Stomach (tissue), 9 donors: ENCODE data around the gene NUDT16L1. TPM values are rescaled to one million over a fixed set of nuclear protein-coding genes. Genes with fewer than 3 reads are reported as not detected.

Source experiments
- DNase-seq, 2 donors: peaks; one replicate each; pipeline versions ENCODE4 v3.0.0 to v3.0.0-alpha.2; 2013 to 2019
- H3K27ac ChIP-seq, 5 donors: fragments of 200-600 bp in 4 of 5; sonication (generic) in 4 of 5; one replicate each; pipeline ENCODE4 v1.5.1; 2013 to 2019; ENCODE audit warnings: mild to moderate bottlenecking in 1 of 5, moderate library complexity in 1 of 5
- H3K27me3 ChIP-seq, 3 donors: fragments of 200-600 bp; sonication (generic); one replicate each; pipeline ENCODE4 v1.5.1; 2017 to 2019; ENCODE audit warnings: mixed run types in 1 of 3
- H3K36me3 ChIP-seq, 4 donors: fragments of 200-600 bp; sonication (generic); 1 replicate in 3 of 4; 2 replicates in 1 of 4; pipeline ENCODE4 v1.5.1; 2016 to 2019
- H3K4me1 ChIP-seq, 4 donors: fragments of 200-600 bp; sonication (generic); one replicate each; pipeline ENCODE4 v1.5.1; 2016 to 2019
- H3K4me3 ChIP-seq, 4 donors: fragments of 200-600 bp; sonication (generic) in 3 of 4; one replicate each; pipeline ENCODE4 v1.5.1; 2016 to 2019; ENCODE audit warnings: mild to moderate bottlenecking in 1 of 4
- H3K9me3 ChIP-seq, 4 donors: fragments of 200-600 bp; sonication (generic); one replicate each; pipeline ENCODE4 v1.5.1; 2016 to 2019
- EP300 ChIP-seq: sonication (generic); formaldehyde crosslinking; IDR thresholded peaks from one replicate; pipeline ENCODE4 v1.6.1; 2017; ENCODE audit warnings: antibody characterized with exemption
- POLR2A ChIP-seq, 4 donors: fragments of 450-650 bp; IDR thresholded peaks; one replicate each; pipeline ENCODE4 v1.6.1; 2016; ENCODE audit warnings: antibody characterized with exemption in 4 of 4, control low read depth in 2 of 4, mild to moderate bottlenecking in 1 of 4, moderate library complexity in 1 of 4
- POLR2AphosphoS5 ChIP-seq, 3 donors: sonication (generic); formaldehyde crosslinking; IDR thresholded peaks; one replicate each; pipeline ENCODE4 v1.6.1; 2016; ENCODE audit warnings: antibody characterized with exemption in 3 of 3
- WGBS, 5 donors: extraction: QIAGEN DNeasy Blood & Tissue Kit in 3 of 5; methylation state at CpG; one replicate each; pipeline versions ENCODE4 v1.1.5 to v1.1.7; 2013 to 2018; 5-methylcytosine and 5-hydroxymethylcytosine counted together
- intact Hi-C: fragments of 100-400 bp; cut with DNase I; formaldehyde crosslinking; loops from one replicate; pipeline ENCODE4 v1.15.1; 2023; ENCODE audit warnings: low total_unique reads
- polyA plus RNA-seq, 3 donors: library from polyadenylated mRNA; stranded (reverse); fragments of 200-250 nt; gene quantifications; one replicate each; pipeline ENCODE4 v1.2.3, GENCODE V29; 2013
- total RNA-seq, 5 donors: library from RNA; depleted of rRNA; stranded (reverse); fragments of >200 nt; gene quantifications; one replicate each; pipeline versions ENCODE4 v1.1.0 to v1.2.3, GENCODE V29; 2014 to 2016
- TF ChIP-seq, protein P1 (sequence below), 7 experiments: fragments of 450-650 bp in 4 of 7; fragments of 200-600 bp in 3 of 7; sonication (generic) in 3 of 7; IDR thresholded peaks; one replicate each; pipeline ENCODE4 v1.5.1; 2016 to 2019; ENCODE audit warnings: antibody characterized with exemption in 7 of 7, control low read depth in 2 of 7, mild to moderate bottlenecking in 1 of 7
- donor health status: healthy with polysubstance abuse.
- donor health status: Bipolar disorder and iron deficiency.
- donor health status: healthy.

Gene NUDT16L1
- total and polyA plus RNA-seq, 8 donors, result 3.5 to 48.2 (median 35.3) TPM

- intact Hi-C loops, result no loop called here
- no peaks in the 10 kb centered on the region for H3K27me3 ChIP-seq
- peaks cover 18 to 95% (median 85%) of the 10 kb centered on the region in 4 donors for H3K36me3 ChIP-seq
- H3K4me3 ChIP-seq, result no peak overlapping the region
- 90 to 98% (median 92%) methylated on average over 8 to 9 of the region's 9 CpGs for WGBS, 5 donors
- peaks cover 30 to 66% (median 40%) of the 10 kb centered on the region in 4 donors for H3K4me1 ChIP-seq
- TF ChIP-seq, protein P1, sequence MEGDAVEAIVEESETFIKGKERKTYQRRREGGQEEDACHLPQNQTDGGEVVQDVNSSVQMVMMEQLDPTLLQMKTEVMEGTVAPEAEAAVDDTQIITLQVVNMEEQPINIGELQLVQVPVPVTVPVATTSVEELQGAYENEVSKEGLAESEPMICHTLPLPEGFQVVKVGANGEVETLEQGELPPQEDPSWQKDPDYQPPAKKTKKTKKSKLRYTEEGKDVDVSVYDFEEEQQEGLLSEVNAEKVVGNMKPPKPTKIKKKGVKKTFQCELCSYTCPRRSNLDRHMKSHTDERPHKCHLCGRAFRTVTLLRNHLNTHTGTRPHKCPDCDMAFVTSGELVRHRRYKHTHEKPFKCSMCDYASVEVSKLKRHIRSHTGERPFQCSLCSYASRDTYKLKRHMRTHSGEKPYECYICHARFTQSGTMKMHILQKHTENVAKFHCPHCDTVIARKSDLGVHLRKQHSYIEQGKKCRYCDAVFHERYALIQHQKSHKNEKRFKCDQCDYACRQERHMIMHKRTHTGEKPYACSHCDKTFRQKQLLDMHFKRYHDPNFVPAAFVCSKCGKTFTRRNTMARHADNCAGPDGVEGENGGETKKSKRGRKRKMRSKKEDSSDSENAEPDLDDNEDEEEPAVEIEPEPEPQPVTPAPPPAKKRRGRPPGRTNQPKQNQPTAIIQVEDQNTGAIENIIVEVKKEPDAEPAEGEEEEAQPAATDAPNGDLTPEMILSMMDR (IDR thresholded peaks at IDR 0.05), result no peak
- TF ChIP-seq POLR2A (IDR thresholded peaks at IDR 0.05), result no peak
- no peak for TF ChIP-seq POLR2AphosphoS5 (IDR thresholded peaks at IDR 0.05)
- TF ChIP-seq EP300, result no peak
- no peaks in the 10 kb centered on the region for H3K9me3 ChIP-seq
- DNase-seq, result no peak
- peak overlapping the region in 2 of 5 donors; percentile 85 to 90 for H3K27ac ChIP-seq
These were observed 15.4 kb upstream of the NUDT16L1 start for GRCh38 chr16:4677994-4678393.

- Histone ChIP-seq H3K27ac (peak overlapping the region; percentile 33 to 90 (median 87)), H3K27me3 (no peaks in the 10 kb centered on the region), H3K4me1 (peaks cover 30 to 70% (median 42%) of the 10 kb centered on the region in 4 donors), H3K36me3 (peaks cover 15 to 95% (median 85%) of the 10 kb centered on the region in 4 donors), H3K9me3 (no peaks in the 10 kb centered on the region), H3K4me3 (no peak overlapping the region)
- no peak for DNase-seq
- intact Hi-C loops, result no loop called here
- 67 to 88% (median 82%) methylated on average over 6 of the region's 6 CpGs for WGBS, 5 donors
- TF ChIP-seq, protein P1 (IDR thresholded peaks at IDR 0.05), result no peak
- TF ChIP-seq EP300 (no peak), POLR2AphosphoS5 (IDR thresholded peaks at IDR 0.05) (no peak), POLR2A (IDR thresholded peaks at IDR 0.05) (no peak)
These were observed 14.8 kb upstream of the NUDT16L1 start for GRCh38 chr16:4678596-4678995.

- peak overlapping the region; percentile 82 to 90 (median 87) for H3K27ac ChIP-seq
- DNase-seq, result peak; percentile 76 to 80
- peak overlapping the region; percentile 16 to 43 (median 24) for H3K4me3 ChIP-seq
- H3K9me3 ChIP-seq, result no peaks in the 10 kb centered on the region
- peaks cover 21 to 95% (median 85%) of the 10 kb centered on the region in 4 donors for H3K36me3 ChIP-seq
- no peaks in the 10 kb centered on the region for H3K27me3 ChIP-seq
- TF ChIP-seq, protein P1 (IDR thresholded peaks at IDR 0.05), result no peak
- TF ChIP-seq POLR2A (IDR thresholded peaks at IDR 0.05), result no peak
- no peak for TF ChIP-seq POLR2AphosphoS5 (IDR thresholded peaks at IDR 0.05)
- TF ChIP-seq EP300, result no peak
- intact Hi-C loops, result no loop called here
- WGBS, 5 donors, result 30 to 56% (median 42%) methylated on average over 18 to 20 of the region's 20 CpGs
- peaks cover 30 to 72% (median 42%) of the 10 kb centered on the region in 4 donors for H3K4me1 ChIP-seq
These were observed 14.1 kb upstream of the NUDT16L1 start for GRCh38 chr16:4679156-4679849.

- Histone ChIP-seq H3K4me3 (peak overlapping the region; percentile 16 to 43 (median 24)), H3K36me3 (peaks cover 28 to 98% (median 90%) of the 10 kb centered on the region in 4 donors), H3K27me3 (no peaks in the 10 kb centered on the region), H3K9me3 (no peaks in the 10 kb centered on the region), H3K27ac (peak overlapping the region; percentile 82 to 90 (median 87)), H3K4me1 (peaks cover 30 to 72% (median 42%) of the 10 kb centered on the region in 4 donors)
- 26 to 55% (median 37%) methylated on average over 47 of the region's 47 CpGs for WGBS, 5 donors
- intact Hi-C loops, result no loop called here
- TF ChIP-seq POLR2AphosphoS5 (IDR thresholded peaks at IDR 0.05), result peak in 2 of 3 donors; percentile 45 to 68
- TF ChIP-seq POLR2A (IDR thresholded peaks at IDR 0.05), result no peak
- DNase-seq, result peak; percentile 76 to 91
These were observed 13.3 kb upstream of the NUDT16L1 start for GRCh38 chr16:4679850-4680636.
